DND-41 (cell line): ENCODE results near the gene PHACTR1.

Experiments used
- CTCF ChIP-seq: IDR thresholded peaks from 2 replicates; pipeline ENCODE4 v1.5.1; 2012; ENCODE audit warnings: borderline replicate concordance, low read length, moderate library complexity, mild to moderate bottlenecking; ENCODE audit not compliant: poor library complexity, severe bottlenecking; ENCODE audit errors: extremely low read depth
- EZH2 ChIP-seq: IDR thresholded peaks from 3 replicates; pipeline ENCODE4 v1.6.1; 2012; ENCODE audit warnings: borderline replicate concordance, low read depth, mild to moderate bottlenecking, moderate library complexity, low read length, inconsistent platforms; ENCODE audit not compliant: severe bottlenecking

GRCh38 chr6:13131935-13132661, 415.5 kb downstream of the PHACTR1 start:
- no peak for TF ChIP-seq CTCF
- TF ChIP-seq EZH2: no peak
